GM18526 (cell line): ENCODE data around the gene POLG.

Experiments
- POLR2A ChIP-seq: IDR thresholded peaks from 3 replicates; pipeline ENCODE4 v1.6.1; 2011; ENCODE audit not compliant: insufficient read length; ENCODE audit errors: extremely low read depth

POLG gene

DNA sequence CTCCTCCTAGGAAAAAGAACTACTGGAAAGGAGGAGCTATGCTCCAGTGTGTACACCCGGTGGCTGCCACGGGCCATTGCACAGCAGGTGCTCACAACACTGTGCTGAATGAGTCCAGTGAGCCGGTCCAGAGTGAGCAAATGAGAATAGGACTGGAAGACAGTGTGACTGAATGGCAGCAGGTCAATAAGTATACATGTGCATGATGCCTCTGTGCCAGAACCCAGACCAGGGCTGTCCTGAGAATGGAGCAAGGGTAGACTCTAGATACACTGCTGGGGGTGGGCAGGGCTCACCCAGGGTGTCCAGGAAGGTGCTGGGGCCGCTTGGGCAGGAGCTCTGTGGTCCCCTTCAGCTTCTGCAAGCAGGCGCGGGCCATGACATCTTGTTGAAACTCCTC is 8.3 kb downstream of the POLG start:
- no peak for TF ChIP-seq POLR2A

DNA sequence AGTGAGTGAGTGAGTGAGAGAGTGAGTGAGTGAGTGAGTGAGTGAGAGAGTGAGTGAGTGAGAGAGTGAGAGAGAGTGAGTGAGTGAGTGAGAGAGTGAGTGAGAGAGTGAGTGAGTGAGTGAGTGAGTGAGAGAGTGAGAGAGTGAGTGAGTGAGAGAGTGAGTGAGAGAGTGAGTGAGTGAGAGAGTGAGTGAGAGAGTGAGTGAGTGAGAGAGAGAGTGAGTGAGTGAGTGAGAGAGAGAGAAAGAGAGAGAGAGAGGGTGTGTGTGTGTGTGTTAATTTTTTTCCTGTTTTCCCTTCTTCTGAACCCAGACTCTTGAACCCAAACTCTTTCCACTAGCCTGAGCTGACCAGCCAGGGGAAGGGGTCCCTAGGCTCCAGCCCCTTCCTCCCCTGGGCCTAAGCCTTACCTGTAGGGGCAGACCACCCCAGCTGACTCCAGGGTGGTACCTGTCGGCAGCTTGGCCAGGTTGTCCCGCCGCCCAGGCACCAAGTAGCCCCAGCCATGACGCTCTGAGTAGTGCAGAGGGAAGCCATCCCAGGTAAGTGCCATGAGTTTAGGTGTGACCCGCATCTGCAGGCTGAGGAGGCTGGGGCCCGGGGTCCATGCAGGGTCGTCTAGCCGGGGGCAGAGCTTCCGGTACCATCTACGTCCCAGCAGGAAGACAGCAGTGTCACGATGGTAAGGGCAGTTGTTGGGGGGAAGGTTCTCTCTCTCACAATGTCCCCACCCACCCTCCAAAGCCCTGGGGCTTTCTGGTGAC is 9.4 kb downstream of the POLG start:
- TF ChIP-seq POLR2A = no peak

DNA sequence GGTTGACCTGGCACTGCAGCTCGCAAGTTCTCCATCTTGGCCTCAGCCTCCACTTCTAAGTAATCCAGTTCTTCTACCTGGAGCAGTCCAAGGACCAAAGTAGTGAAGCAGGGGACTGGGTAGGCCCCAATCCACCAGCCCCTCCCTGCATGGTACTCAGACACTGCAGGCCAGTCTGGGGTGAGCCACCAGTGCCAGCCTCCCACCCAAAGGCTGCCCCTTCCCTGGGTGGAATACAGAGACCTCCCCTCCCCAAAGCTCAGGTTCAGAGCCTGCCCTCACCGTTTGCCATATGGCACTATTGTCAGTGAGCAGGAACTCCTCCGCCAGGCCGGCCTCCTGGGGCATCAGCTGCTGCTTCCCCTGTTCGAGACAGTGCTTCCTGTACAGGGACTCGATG is 10.8 kb downstream of the POLG start:
- TF ChIP-seq POLR2A = no peak

DNA sequence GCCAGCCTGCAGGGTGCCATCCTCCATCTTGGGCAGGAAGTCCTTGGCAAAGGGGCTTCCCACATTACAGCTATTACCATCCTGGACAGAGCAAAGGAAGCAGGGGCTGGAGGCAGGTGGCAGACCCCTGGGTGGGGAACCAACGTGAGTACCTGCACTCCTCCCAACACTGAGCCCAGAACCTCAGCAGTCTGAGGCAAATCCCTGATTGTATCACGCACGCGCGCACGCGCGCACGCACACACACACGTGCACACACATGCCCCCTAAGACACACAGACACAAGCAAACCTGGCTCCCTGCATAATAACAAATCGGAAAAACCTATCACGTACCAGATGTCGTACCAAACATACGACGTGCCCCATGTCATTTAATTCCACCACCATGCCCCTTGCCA is 11.8 kb downstream of the POLG start:
- no peak for TF ChIP-seq POLR2A

DNA sequence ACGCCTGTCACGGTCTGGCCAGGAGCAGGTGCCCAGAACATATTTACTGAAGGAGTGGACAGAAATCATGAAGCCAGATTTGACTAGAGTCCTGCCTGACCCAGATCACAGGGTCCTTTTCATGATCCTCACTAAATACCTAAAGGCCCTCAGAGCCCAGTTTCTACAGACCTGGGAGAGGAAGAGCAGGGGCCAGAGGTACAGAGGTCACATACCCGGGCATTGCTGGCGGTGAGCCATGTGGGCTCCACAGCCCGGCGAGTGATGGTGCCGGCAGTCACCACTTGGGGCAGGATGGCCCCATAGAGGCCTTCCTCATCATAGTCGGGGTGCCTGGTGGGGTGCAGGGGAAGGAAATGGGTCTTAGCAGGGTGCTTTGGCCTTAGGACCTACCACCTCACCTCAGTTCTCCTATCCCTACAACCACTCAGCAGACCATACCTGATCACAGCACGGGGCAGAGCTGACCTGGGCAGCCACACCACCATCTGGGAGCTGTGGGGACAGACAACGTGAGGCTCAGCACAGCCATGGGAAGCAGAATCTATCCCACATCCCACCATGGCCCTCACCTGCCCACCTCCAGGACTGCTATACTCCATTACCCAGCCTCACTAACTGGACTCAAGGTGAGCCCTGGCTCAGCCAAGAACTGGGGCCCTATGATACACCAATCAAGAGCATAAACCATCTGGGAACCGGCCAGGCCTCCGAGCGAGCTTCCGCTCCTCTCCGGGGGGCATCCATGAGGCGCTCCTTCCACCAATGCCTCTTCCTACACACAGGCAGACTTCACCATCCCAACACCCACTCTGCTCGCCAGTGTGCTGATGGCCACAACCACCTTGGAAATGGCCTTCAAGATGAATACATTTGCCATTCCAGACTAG is 12.9 kb downstream of the POLG start:
- no peak for TF ChIP-seq POLR2A

DNA sequence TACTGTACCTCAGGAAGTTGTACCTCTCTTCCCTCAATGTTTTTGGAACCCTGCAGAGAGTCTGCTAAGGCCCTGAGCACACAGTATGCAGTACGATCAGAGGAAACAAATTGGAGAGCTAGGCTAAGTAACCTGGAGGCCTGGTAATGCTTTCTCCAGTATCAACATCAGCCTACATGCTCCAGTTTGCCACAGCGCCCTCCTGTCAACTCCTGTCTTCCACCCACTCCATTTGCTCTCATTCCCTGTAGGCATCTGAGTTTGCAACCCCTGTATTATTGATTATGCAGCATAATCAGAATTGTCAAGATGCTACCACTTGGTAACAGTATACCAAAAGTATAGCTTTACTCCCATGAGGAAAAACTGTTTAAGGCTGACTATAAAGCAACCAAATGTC is 14.4 kb downstream of the POLG start:
- TF ChIP-seq POLR2A = no peak

DNA sequence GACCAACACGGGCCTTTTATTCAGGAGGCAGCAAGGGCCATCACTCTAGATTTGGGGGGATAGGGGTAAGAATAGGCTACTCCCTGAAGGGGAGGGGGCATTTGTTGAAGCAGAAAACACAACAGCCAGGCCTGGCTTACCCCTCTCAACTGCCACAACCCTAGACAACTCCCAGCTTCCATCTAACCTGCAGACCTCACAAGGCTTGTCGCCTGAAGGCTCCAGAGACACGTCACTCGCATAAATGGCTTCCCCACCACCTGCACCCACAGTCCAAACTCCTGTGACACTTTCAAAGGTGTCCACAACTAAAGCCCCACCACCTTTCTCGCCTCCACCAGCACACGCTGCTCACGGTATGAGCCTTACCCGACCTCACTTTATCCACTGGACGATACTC is 14.9 kb downstream of the POLG start:
- no peak for TF ChIP-seq POLR2A

DNA sequence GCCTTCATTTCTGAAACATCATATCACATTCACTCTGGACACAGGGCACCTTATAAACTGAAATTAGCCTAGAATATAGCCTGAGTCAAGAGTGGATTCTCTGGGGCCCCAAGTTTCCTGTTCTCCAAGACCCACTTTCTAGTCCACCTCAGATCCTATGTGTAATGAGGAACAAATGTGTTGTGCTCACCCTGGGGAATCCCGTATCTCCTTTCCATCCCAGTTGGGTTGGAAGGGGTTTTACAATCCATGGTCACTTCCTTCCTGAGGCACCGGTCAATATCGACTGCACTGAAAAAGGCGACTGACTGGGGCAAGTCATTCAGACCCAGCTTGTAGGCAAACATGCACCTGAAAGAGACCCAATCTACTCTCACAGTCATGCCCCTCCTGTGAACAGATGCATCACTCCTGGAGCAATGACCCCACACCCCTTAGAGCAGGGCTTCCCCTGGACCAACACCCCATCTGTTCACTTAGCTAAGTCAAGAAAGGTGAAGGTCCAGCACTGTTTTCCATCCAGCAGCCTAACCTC is 17.4 kb downstream of the POLG start:
- TF ChIP-seq POLR2A = no peak

DNA sequence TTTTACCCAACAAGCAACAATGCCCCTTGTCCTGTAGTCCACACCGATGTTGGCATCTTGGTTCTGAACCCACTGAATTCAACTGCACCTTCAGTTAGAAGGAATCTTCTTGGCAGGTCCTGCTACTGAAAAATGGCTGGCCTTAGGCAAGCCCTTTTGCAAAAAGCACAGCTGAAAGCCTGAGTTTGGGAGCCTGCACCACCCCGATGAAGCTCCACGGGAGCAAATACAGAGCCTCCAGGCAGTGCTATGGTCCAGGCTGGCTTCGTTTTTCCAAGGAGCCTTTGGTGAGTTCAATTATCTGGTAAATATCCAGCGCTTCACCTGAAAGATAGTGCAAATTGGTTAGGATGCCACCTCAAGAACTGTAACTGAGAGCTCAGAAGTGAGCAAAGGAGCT is 18.1 kb downstream of the POLG start:
- no peak for TF ChIP-seq POLR2A

DNA sequence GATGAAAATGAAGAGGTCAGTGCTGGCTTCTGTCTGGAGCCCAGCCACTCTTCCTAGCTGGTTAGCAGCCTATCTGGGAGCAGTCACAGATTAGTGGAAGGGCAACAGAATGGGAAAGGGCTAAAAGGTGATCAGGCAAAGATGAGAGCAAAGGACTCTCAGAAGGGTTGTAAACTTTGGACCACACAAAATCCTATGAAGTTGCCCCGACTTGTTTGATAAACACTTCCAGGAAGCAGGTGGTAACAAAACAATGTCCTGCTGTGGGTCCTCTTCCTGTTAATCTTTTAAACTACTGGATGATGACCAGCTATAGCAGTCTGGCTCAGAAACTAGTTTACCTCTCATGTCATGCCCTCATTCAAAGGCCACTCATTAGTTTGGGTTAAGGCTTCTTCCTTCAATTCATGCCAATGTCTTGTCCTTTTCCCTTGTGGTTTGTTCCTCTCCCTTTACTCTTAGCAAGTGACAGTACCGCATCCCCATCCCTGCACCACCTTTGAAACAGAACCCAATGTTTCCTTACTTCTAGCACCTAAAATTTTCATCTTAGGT is 19.2 kb downstream of the POLG start:
- no peak for TF ChIP-seq POLR2A

DNA sequence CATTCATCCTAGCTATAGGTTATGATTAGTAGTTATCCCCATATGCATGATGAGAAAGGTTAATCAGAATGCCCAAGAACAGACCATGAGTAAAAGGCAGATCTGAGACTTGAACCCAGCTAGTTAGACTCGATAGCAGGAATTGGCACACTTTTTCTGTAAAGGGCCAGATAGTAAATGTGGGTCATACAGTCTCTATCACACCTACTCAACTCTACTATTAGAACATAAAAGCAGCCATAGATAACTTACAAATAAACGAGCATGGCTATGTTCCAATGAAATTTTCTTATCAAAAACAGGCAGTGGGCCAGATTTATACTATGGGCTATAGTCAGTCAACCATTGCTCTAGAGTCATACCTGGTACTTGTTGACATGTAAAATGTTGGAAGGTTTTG is 24.6 kb downstream of the POLG start:
- TF ChIP-seq POLR2A = no peak

DNA sequence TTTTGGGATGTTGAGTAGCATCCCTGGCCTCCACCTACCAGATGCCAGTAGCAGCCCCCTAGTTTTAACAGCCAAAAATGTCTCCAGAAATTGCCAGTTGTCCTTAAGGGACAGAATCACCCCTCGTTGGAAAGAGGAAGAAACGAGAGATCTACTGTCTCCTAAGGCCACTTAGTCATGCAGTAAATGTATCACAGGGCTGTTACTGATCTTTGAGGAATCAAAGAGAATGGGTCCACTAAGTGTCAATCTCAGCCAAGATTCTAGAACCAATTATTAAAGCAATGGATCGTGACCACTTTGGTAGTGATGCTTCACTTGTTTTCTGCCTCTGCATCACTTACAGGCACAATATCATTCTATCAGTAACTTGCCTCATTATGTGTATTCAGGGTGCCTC is 26.4 kb downstream of the POLG start:
- TF ChIP-seq POLR2A = no peak

DNA sequence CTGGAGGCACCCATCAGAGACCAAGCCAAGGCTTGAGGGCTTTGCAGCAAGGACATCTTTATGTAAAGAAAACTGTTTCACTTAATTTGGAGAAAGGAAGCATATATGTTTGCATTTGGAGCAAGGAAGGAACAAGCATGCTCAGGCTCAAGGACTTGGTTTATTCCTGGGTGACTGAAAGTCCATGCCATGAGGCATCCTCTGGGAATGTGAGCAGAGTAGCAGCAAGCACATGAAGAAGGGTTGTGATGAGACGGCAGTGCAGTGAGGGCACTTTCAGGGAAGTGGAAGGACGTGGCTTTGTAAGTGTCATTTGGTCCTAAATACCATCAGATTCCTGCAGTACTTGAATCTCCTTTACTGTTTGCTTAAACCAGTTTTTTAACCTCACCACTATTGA is 26.8 kb downstream of the POLG start:
- no peak for TF ChIP-seq POLR2A

DNA sequence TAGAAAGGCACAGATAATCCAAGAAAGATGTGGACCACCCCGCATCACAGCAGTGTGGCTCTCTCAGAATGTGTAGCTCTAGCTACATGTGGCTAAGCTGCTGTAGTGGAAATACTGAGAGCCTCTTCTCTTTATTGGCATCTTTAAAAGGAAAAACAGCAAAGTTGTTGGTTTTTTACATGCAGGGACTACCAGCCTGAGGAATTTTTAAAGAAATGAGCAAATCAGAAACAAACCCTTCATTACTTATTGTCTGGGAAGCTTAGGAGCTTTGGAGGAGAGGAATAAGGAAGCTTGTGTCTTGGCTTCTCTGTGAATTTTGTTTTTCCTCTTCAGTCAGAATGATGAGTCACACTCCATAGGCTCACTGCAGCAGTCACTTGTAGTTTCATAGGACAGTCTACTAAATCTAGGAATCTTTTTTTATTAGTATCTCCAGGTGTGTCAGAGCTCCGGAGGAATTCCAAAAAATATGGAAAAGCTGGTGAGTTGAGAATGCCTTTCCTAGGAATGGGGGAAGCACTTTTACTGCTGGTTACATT is 27.5 kb downstream of the POLG start:
- TF ChIP-seq POLR2A = no peak

DNA sequence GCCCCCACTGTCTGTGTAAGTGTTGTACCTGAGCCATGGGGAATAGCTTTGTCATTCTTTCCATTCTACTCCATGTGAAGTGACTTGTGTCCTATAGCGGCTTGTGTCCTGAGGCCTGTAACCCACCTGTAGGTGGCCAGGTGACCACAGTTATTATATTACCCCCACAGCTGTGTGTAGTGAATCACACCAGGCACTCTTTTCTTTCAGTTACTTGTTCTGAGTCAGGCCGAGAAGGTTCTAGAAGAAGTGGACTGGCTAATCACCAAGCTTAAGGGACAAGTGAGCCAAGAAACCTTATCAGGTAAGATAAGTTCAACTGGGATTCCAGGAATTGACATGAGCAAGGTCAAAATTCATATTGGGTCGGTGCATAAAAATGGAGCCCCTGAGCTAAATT is 29.2 kb downstream of the POLG start:
- no peak for TF ChIP-seq POLR2A

DNA sequence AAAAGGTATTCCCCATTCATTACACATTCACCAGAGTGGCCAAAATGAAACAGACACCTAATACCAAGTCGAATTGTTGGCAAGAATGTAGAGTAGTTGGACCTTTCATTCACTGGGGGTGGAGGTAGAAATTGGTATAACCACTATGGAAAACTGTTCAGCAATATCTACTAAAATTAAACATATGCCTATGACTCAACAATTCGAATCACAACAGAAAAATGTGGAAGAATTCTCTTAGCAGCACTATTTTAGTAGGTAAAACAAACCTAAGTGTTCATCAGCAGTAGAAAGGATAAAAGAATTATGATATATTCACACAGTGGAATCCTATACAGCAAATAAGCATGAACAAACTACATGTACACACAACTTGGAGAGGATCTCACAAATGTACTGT is 30.6 kb downstream of the POLG start:
- no peak for TF ChIP-seq POLR2A
